Adipocyte (in vitro differentiated cells): ENCODE measurements around the gene MYO18A.
"Not testable (repeated sequence)": the region's sequence is repeated elsewhere in the genome, so short reads cannot be mapped to it uniquely, and the experiment has no call there.

Experiments used
- DNase-seq: peaks from one replicate; pipeline ENCODE4 v3.0.0-alpha.2; 2015; ENCODE audit warnings: low read depth
- H3K27me3 ChIP-seq: replicated peaks from 2 replicates; pipeline ENCODE4 v1.7.0; 2013; ENCODE audit warnings: mild to moderate bottlenecking, low read length, moderate library complexity; ENCODE audit not compliant: control insufficient read depth, insufficient read depth
- H3K36me3 ChIP-seq: 2 replicates; pipeline ENCODE4 v1.7.0; 2013; ENCODE audit warnings: low read length, mild to moderate bottlenecking, moderate library complexity; ENCODE audit not compliant: control insufficient read depth, insufficient read depth, severe bottlenecking
- H3K4me1 ChIP-seq: 2 replicates; pipeline ENCODE4 v1.7.0; 2013; ENCODE audit warnings: mild to moderate bottlenecking, low read length, moderate library complexity; ENCODE audit not compliant: control insufficient read depth, insufficient read depth
- H3K4me3 ChIP-seq: 2 replicates; pipeline ENCODE4 v1.7.0; 2013; ENCODE audit warnings: mild to moderate bottlenecking, low read length, moderate library complexity
- H3K9ac ChIP-seq: 2 replicates; pipeline ENCODE4 v1.7.0; 2013; ENCODE audit warnings: mild to moderate bottlenecking, low read length, moderate library complexity
- H3K9me3 ChIP-seq: 2 replicates; pipeline ENCODE4 v1.7.0; 2013; ENCODE audit warnings: mild to moderate bottlenecking, low read length, moderate library complexity; ENCODE audit not compliant: control insufficient read depth

Gene MYO18A

DNA sequence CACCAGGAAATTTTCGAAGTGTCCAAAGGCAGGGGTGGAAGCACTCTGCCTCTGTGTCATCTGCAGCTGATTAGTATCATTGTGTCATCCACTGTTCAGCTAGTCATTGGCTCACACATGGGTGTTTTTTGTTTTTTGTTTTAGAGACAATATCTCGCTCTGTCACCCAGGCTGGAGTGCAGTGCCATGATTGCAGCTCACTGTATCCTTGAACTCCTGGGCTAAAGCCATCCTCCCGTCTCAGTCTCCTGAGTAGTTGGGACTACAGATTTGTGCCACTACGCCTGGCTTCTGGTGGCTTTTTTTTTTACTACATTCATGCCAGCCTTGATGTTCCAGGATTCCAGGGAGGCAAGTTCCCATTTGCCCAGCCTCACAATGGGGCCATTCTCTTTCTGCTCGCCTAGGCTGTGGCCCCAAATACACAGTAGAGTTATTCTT, 32.5 kb upstream of the MYO18A start:
- Histone ChIP-seq H3K9ac (no peak overlapping the region), H3K4me3 (no peak overlapping the region), H3K9me3 (no peaks in the 10 kb centered on the region), H3K4me1 (peaks cover 5% of the 10 kb centered on the region), H3K36me3 (no peaks in the 10 kb centered on the region), H3K27me3 (no peaks in the 10 kb centered on the region)
- peak; percentile 41 for DNase-seq

DNA sequence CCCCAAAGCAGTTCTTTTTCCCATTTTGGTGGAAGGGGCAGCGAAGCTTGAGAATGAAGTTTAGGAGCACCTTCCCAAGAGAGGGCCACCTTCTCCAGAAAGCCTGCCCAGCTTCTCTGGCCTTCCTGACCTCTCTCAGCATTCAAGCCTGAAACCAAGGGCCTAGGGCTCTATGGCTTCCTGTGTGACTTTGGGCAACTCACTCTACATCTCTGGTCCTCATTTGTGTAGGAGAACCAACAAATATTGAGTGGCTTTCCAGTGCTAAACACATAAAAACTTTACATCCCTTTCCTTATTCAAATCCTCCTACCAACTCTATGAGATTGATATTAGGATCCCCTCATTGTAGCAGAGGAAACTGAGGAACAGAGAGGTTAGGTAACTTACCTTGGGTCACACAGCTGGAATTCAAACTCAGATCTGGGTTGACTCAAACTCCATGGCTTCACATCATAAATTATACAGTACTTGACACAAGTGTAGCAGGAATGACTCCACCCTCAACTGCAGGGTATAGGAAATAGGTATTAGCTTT, 32.0 kb upstream of the MYO18A start:
- Histone ChIP-seq H3K4me3 (no peak overlapping the region), H3K4me1 (peaks cover 5% of the 10 kb centered on the region)
- no peak for DNase-seq

DNA sequence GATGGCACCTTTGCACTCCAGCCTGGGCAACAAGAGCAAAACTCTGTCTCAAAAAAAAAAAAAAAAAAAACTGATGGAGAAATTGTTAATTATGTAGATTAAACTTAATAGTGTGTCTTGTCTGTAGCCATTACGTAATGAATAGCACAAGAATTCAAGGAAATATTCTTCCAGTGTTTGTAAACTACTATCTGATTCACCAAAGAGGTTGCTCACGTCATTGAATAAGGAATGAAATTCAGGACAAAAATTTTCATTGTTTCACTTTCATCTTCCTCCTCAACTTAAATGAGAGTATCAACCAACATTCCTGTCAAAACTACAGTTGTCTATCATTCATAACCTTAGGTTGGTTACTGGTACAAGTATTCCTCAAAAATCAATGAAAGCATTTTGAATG, 30.7 kb upstream of the MYO18A start:
- Histone ChIP-seq H3K4me3 (no peak overlapping the region), H3K27me3 (no peaks in the 10 kb centered on the region), H3K36me3 (no peaks in the 10 kb centered on the region), H3K4me1 (peaks cover 5% of the 10 kb centered on the region), H3K9ac (no peak overlapping the region), H3K9me3 (no peaks in the 10 kb centered on the region)
- peak; percentile 10 for DNase-seq

More for the DNA sequence above, 32.0 kb upstream of the MYO18A start:
- H3K9me3 ChIP-seq = no peaks in the 10 kb centered on the region
- no peaks in the 10 kb centered on the region for H3K36me3 ChIP-seq
- H3K9ac ChIP-seq = no peak overlapping the region
- no peaks in the 10 kb centered on the region for H3K27me3 ChIP-seq

DNA sequence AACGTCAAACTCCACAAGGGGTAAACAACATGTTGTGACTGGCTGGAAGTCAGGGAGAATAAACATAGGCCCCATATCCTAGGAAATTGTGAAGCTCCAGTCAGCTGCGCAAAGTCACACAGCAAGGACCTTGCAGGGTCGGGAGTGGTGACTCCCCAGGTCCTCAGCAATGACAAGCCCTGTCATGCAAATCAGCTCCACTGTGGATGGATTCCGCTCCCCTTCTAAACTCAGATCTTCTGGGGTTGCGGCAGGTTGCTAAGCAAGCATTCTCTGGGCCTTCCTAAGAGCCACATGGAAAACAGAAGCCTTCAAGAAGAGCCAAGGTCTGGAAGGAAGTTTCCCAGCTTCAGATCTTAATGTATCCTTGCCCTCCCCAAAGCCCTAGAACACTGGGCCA, 28.9 kb upstream of the MYO18A start:
- DNase-seq = no peak
- no peak overlapping the region for H3K4me3 ChIP-seq

DNA sequence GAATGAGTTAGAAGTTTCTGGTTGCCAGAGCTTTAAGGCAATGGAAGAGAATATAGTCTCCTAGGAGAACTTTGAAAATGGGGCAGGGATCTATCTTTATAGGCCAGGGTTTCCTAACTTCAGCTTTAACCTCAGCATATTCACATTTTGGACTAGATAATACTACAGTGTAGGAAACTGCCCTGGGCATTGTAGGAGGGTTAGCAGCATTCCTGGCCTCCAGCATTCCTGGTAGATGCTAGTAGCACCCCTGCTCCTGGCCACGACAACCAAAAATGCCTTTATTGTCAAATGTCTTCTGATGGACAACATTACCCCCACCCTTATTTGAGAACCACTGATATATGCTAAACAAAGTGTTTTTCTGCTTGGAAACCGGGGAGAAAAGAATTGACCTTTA, 27.8 kb upstream of the MYO18A start:
- no peak overlapping the region for H3K9ac ChIP-seq
- DNase-seq = no peak
- no peaks in the 10 kb centered on the region for H3K36me3 ChIP-seq
- no peak overlapping the region for H3K4me3 ChIP-seq
- H3K9me3 ChIP-seq = no peaks in the 10 kb centered on the region
- H3K4me1 ChIP-seq = peaks cover 5% of the 10 kb centered on the region
- H3K27me3 ChIP-seq = no peaks in the 10 kb centered on the region

More for the DNA sequence above, 28.9 kb upstream of the MYO18A start:
- Histone ChIP-seq H3K36me3 (no peaks in the 10 kb centered on the region), H3K9ac (no peak overlapping the region), H3K9me3 (no peaks in the 10 kb centered on the region), H3K4me1 (peaks cover 5% of the 10 kb centered on the region), H3K27me3 (no peaks in the 10 kb centered on the region)

DNA sequence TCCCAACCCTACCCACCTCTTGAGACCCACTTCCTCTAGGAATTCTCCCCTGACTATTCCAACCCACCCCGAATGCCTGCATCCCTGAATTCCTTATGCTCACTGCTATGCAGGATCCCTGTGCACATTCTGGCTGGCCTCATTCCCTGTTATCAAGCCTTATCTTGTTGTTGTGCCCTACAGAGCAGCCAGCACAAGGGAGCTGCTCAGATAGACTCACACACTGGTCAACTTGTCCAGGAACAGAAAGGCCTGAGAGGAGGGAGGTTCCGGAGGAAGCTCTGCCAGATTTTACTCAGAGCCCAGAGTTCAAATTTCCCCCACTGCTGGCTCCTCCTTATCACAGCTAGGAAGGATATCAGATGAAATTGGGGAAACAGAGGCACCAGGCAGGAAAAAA, 24.8 kb upstream of the MYO18A start:
- no peak for DNase-seq
- H3K36me3 ChIP-seq = no peaks in the 10 kb centered on the region
- no peak overlapping the region for H3K9ac ChIP-seq
- H3K4me3 ChIP-seq = no peak overlapping the region
- no peaks in the 10 kb centered on the region for H3K27me3 ChIP-seq
- H3K9me3 ChIP-seq = no peaks in the 10 kb centered on the region
- H3K4me1 ChIP-seq = no peaks in the 10 kb centered on the region

DNA sequence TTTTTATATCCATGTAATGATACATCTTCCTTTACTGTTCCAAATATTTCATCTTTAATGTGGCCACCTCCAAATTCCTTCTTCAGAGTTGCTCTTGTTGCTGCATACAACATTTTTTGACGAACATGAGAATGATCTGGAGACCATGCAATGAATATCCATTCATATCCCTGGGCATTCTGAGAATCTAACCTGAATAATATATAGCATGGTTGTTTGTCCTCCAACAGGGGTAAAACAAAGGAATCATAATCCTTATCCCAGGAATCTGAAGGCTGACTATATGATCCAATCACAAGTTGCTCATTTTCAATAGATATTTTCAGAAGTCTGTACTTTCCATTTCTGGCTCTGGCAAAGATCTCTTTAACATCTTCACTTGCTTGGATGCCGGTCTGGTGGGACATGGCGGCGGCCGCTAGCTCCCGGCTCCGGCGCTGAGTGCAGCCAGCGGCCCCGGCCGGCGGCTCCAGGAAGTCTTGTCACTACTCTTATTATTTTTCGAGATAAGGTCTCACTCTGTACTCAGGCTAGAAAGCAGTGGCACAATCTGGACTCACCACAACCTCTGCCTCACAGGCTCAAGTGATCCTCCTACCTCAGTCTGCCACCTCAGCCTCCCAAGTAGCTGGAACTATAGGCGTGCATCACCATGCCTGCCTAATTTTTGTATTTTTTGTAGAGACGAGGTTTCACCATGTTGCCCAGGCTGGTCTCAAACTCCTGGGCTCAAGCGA, 24.0 kb upstream of the MYO18A start:
- not testable (repeated sequence) for DNase-seq, H3K4me1 ChIP-seq, H3K4me3 ChIP-seq, H3K9me3 ChIP-seq, H3K9ac ChIP-seq, H3K36me3 ChIP-seq, H3K27me3 ChIP-seq

DNA sequence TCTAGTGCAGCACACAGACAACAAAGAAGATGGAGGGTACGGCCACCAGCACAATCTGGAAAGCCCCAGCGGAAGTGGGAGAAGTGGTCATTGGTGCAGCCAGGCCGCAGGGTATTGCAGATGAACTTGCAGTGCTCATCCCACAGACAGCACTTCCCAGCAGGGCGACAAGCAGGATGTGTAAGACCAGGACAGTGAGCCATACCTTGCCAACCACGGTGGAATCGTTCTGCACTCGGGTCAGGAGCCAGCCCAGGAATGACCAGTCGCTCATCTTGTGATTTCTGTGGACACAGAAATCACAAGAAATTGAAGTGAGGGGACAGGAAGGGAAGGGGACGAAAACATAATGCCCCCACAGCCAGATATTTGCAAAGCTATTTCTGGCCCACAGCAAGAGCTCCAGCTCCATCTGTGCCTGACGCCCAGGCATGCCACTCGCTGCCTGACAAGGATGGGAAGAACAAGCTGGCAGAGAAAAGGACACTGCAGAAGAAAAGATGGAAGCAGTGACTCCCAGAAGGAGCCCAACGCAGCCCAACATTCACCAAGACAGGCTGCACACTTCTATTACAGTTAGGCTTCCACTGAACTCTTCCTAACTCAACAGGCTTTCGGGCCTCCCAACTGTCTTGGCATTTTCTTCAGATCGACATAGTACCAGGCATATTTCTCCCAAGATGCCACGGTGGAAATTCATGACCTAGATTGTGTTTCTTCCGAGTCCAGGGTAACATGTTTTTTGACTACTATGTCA, 17.5 kb upstream of the MYO18A start:
- peaks cover 7% of the 10 kb centered on the region for H3K27me3 ChIP-seq
- no peak overlapping the region for H3K4me3 ChIP-seq
- no peaks in the 10 kb centered on the region for H3K4me1 ChIP-seq
- H3K9me3 ChIP-seq = no peaks in the 10 kb centered on the region
- no peak overlapping the region for H3K9ac ChIP-seq
- H3K36me3 ChIP-seq = no peaks in the 10 kb centered on the region
- DNase-seq = no peak

DNA sequence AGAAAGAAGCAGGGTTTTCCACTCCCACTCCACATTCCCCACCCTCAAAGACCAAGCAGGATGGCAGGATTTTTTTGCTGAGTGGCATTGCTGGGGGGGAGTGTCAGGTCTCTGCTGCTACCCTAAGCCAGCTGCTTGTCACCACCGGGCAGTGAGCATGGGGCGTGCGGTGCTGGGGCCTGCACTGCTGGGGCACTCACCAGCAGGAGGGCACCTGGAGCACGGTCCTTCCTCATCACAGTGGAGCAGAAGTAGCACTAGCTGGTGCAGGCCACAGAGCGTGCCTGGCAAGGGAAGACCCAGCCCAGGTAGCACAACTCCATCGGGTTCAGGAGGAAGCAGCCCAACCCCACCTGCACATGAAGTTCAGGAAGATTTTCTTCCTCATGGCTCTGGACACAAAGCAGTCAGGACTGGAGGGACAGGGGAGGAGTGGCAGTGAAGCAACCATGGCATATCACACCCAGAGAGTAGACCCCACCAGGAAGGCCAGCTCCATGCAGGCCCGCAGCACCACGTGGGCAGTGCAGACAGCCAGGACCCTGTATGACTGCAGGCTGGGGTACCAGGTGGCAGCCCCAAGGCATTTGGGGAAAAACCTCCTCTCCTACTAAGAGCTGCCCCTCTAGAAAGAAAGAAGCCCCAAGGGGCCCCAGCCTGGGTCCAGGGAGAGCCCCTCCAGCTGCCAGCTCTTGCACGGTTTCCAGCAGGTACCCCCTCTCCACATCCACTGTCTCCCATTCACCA, 16.7 kb upstream of the MYO18A start:
- no peak for DNase-seq
- Histone ChIP-seq H3K36me3 (no peaks in the 10 kb centered on the region), H3K4me1 (no peaks in the 10 kb centered on the region), H3K9ac (no peak overlapping the region), H3K4me3 (no peak overlapping the region), H3K9me3 (no peaks in the 10 kb centered on the region), H3K27me3 (peaks cover 7% of the 10 kb centered on the region)

DNA sequence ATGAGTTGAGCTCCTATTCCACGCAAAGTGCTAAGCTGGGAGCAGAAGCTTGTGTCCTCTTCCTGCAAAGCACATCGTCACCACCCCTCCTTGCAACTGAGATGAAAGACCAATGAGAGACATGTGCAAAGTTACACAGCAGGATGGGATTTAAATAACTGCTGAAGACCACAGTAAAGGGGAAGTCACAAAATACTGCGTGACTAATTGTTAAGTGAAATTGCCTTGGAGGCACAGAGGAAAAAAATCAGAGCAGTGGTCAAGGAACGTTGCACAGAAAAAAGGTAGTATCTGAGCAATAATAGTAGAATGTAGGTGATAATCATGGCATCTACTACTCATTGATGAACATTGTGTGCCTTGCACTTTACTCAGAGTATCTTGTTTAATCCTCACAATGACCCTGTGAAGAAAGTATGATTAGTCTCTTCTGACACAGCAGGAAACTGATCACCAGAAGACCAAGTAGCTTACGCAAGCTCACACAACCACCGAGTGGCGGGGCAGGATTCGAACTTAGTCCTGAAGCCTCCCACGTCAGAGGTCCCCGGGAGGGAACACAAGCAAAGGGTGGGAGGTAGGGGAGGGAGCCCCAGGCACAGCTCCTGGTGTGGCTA, 15.4 kb upstream of the MYO18A start:
- no peak overlapping the region for H3K9ac ChIP-seq
- peaks cover 7% of the 10 kb centered on the region for H3K27me3 ChIP-seq
- no peaks in the 10 kb centered on the region for H3K9me3 ChIP-seq
- H3K4me3 ChIP-seq = no peak overlapping the region
- no peaks in the 10 kb centered on the region for H3K4me1 ChIP-seq
- no peaks in the 10 kb centered on the region for H3K36me3 ChIP-seq
- peak; percentile 44 for DNase-seq

DNA sequence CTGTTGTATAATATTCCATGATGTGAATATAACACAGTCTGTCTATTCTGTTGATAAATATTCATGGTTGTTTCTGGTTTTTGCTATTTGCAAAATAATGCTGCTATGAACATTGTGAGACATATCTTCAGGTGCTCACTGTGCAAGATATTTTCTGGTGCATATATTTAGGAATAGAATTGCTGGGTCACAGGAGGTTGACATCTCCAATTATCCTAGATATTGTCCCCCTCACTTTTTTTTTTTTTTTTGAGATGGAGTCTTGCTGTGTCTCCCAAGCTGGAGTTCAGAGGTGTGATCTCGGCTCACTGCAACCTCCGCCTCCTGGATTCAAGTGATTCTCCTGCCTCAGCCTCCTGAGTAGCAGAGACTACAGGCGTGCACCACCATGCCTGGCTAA, 14.5 kb upstream of the MYO18A start:
- Histone ChIP-seq H3K9me3 (no peaks in the 10 kb centered on the region), H3K9ac (no peak overlapping the region), H3K4me3 (no peak overlapping the region), H3K27me3 (peaks cover 7% of the 10 kb centered on the region), H3K36me3 (no peaks in the 10 kb centered on the region), H3K4me1 (no peaks in the 10 kb centered on the region)
- no peak for DNase-seq
